ENCODE measurements around the gene TRPV5.

- no peak for TF ChIP-seq POLR2A (IDR thresholded peaks at IDR 0.05)
- TF ChIP-seq, protein P1, sequence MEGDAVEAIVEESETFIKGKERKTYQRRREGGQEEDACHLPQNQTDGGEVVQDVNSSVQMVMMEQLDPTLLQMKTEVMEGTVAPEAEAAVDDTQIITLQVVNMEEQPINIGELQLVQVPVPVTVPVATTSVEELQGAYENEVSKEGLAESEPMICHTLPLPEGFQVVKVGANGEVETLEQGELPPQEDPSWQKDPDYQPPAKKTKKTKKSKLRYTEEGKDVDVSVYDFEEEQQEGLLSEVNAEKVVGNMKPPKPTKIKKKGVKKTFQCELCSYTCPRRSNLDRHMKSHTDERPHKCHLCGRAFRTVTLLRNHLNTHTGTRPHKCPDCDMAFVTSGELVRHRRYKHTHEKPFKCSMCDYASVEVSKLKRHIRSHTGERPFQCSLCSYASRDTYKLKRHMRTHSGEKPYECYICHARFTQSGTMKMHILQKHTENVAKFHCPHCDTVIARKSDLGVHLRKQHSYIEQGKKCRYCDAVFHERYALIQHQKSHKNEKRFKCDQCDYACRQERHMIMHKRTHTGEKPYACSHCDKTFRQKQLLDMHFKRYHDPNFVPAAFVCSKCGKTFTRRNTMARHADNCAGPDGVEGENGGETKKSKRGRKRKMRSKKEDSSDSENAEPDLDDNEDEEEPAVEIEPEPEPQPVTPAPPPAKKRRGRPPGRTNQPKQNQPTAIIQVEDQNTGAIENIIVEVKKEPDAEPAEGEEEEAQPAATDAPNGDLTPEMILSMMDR (IDR thresholded peaks at IDR 0.05 in 4 of 5, conservative IDR thresholded peaks at IDR 0.05 in 1 of 5) = no peak
Observed at GRCh38 chr7:142862351-142862750, 71.2 kb downstream of the TRPV5 start.

All from gastrocnemius medialis (tissue), 4 donors.